OCI-LY7 (cell line): ENCODE measurements around the gene C9. TPM values are rescaled to one million over a fixed set of nuclear protein-coding genes. Genes with fewer than 3 reads are reported as not detected.

Experiments
- BruUV-seq: library from RNA; stranded (reverse); fragments of 400-500 nt; replicated peaks from 2 replicates; lab custom pipeline; 2021; lab: Mats Ljungman, UMichigan
- CTCF ChIA-PET: fragments of 300-600 bp; sonication (Branson Sonifier 250); formaldehyde crosslinking; loops from one replicate; lab custom pipeline; 2022; ENCODE audit warnings: antibody characterized with exemption; ENCODE audit not compliant: unreplicated experiment; lab: Charles Lee
- POLR2A ChIA-PET: fragments of 300-600 bp; sonication (Branson Sonifier 250); formaldehyde crosslinking; loops from one replicate; lab custom pipeline; 2022; ENCODE audit warnings: antibody characterized with exemption; lab: Charles Lee
- DNase-seq: peaks from one replicate; pipeline ENCODE4 v3.0.0-alpha.2; 2015; ENCODE audit warnings: low spot score
- H2AFZ ChIP-seq: fragments of 200-600 bp; sonication (generic), shearing (Covaris generic); 2 replicates; pipeline ENCODE4 v1.6.1; 2014; ENCODE audit warnings: mild to moderate bottlenecking, antibody characterized with exemption, low read length, moderate library complexity
- H3K27ac ChIP-seq: fragments of 200-600 bp; sonication (generic); 2 replicates; pipeline ENCODE4 v1.5.1; 2014; ENCODE audit warnings: mixed run types, low read depth, mild to moderate bottlenecking, moderate library complexity, low read length, inconsistent platforms; ENCODE audit not compliant: poor library complexity, severe bottlenecking
- H3K36me3 ChIP-seq: fragments of 200-600 bp; sonication (generic); 2 replicates; pipeline ENCODE4 v1.6.1; 2014; ENCODE audit warnings: mild to moderate bottlenecking, antibody characterized with exemption, low read length, moderate library complexity, mixed read lengths; ENCODE audit not compliant: insufficient read depth
- H3K4me1 ChIP-seq: fragments of 200-600 bp; sonication (generic); 2 replicates; pipeline ENCODE4 v1.5.1; 2014; ENCODE audit warnings: mild to moderate bottlenecking, low read length; ENCODE audit not compliant: insufficient read depth, poor library complexity, severe bottlenecking
- H3K4me2 ChIP-seq: fragments of 200-600 bp; sonication (generic); 2 replicates; pipeline ENCODE4 v1.6.1; 2014; ENCODE audit warnings: mild to moderate bottlenecking, low read length
- H3K4me3 ChIP-seq: fragments of 200-600 bp; sonication (generic); 2 replicates; pipeline ENCODE4 v1.5.1; 2014; ENCODE audit warnings: mild to moderate bottlenecking, low read depth, low read length; ENCODE audit not compliant: poor library complexity, severe bottlenecking
- H3K79me2 ChIP-seq: fragments of 200-600 bp; sonication (generic); 2 replicates; pipeline ENCODE4 v1.6.1; 2016; ENCODE audit warnings: low read depth, mild to moderate bottlenecking, low read length, moderate library complexity, mixed read lengths; ENCODE audit not compliant: insufficient read depth
- H3K9me2 ChIP-seq: fragments of 200-600 bp; sonication (generic); 2 replicates; pipeline ENCODE4 v1.6.1; 2016; ENCODE audit warnings: mild to moderate bottlenecking, low read length, mixed read lengths; ENCODE audit not compliant: insufficient read depth
- H3K9me3 ChIP-seq: fragments of 200-600 bp; sonication (generic); 2 replicates; pipeline ENCODE4 v1.6.1; 2014; ENCODE audit warnings: mild to moderate bottlenecking, mixed run types, low read length, mixed read lengths
- H4K20me1 ChIP-seq: fragments of 200-600 bp; sonication (generic); 2 replicates; pipeline ENCODE4 v1.6.1; 2014; ENCODE audit warnings: mild to moderate bottlenecking, antibody characterized with exemption, low read length, moderate library complexity, mixed read lengths; ENCODE audit not compliant: insufficient read depth
- EZH2phosphoT487 ChIP-seq: fragments of 200-600 bp; sonication (generic); IDR thresholded peaks from 2 replicates; pipeline ENCODE4 v1.6.1; 2018; ENCODE audit warnings: low read depth, borderline replicate concordance, mild to moderate bottlenecking, mixed run types, antibody characterized with exemption, low read length, moderate library complexity, mixed read lengths
- intact Hi-C: fragments of 100-400 bp; cut with micrococcal nuclease; formaldehyde crosslinking; loops from one replicate; pipeline ENCODE4 v1.10.0; 2022; ENCODE audit not compliant: unreplicated experiment
- total RNA-seq, 2 experiments: library from RNA; depleted of rRNA in 1 of 2; stranded (reverse); fragments of >200 nt in 1 of 2; shearing (Covaris generic) in 1 of 2; gene quantifications; 2 replicates each; pipeline ENCODE4 v1.2.3, GENCODE V29; 2014 to 2022
- TF ChIP-seq, protein P1 (sequence below): fragments of 200-600 bp; sonication (generic); conservative IDR thresholded peaks from 2 replicates; pipeline ENCODE4 v1.5.1; 2014; ENCODE audit warnings: mild to moderate bottlenecking, antibody characterized with exemption, low read length, moderate library complexity, mixed read lengths

Gene C9
- total RNA-seq, 2 experiments from 2014 or later, result not detected

DNA sequence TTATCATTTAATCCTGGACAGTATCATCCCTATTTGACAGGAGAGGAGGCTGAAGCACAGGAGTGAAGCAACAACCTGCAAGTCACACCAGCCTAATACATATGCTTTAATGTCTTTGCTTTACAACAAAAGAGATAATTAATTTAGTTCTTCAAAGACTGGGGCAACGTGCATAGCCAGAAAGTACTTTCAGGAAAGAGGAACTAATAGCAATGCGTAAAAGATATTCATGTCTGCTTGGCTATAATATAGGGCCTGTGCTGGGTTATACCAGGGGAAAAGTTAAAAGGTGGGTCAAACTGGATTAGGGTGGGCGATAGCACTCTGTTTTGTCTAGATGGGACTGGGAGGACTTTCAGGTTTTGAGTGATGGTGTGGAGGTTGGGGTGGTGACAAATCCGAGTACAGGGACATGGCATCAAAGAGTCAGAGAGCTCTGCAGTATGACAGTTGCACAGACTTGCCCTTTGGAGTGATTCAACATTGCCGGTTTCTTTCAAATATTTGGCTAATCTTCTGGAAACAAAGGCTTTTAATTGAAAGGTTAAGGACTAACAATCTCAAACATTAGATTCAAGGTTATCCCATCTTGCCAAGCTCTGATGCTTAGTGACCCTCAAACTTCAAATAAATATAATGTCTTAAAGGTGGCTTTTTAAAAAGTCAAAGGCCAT is 48.6 kb upstream of the C9 start:
- BruUV-seq, result no TSS peak
- intact Hi-C loops, result no loop called here
- Histone ChIP-seq H4K20me1 (no peaks in the 10 kb centered on the region), H3K4me3 (no peak overlapping the region), H3K4me2 (no peak overlapping the region), H3K9me2 (no peaks in the 10 kb centered on the region), H3K9me3 (no peaks in the 10 kb centered on the region), H2AFZ (no peak overlapping the region), H3K4me1 (no peaks in the 10 kb centered on the region), H3K27ac (no peak overlapping the region), H3K79me2 (no peaks in the 10 kb centered on the region), H3K36me3 (no peaks in the 10 kb centered on the region)
- no peak for DNase-seq
- ChIA-PET POLR2A (interaction anchor here (0.6 to 1.0 kb wide), 2 partner anchors 69 to 677 kb away, joined by 3 to 4 read pairs; no protein-coding TSS in a partner anchor), CTCF (no interaction called here)
- TF ChIP-seq EZH2phosphoT487, result no peak
- TF ChIP-seq, protein P1, sequence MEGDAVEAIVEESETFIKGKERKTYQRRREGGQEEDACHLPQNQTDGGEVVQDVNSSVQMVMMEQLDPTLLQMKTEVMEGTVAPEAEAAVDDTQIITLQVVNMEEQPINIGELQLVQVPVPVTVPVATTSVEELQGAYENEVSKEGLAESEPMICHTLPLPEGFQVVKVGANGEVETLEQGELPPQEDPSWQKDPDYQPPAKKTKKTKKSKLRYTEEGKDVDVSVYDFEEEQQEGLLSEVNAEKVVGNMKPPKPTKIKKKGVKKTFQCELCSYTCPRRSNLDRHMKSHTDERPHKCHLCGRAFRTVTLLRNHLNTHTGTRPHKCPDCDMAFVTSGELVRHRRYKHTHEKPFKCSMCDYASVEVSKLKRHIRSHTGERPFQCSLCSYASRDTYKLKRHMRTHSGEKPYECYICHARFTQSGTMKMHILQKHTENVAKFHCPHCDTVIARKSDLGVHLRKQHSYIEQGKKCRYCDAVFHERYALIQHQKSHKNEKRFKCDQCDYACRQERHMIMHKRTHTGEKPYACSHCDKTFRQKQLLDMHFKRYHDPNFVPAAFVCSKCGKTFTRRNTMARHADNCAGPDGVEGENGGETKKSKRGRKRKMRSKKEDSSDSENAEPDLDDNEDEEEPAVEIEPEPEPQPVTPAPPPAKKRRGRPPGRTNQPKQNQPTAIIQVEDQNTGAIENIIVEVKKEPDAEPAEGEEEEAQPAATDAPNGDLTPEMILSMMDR, result no peak

DNA sequence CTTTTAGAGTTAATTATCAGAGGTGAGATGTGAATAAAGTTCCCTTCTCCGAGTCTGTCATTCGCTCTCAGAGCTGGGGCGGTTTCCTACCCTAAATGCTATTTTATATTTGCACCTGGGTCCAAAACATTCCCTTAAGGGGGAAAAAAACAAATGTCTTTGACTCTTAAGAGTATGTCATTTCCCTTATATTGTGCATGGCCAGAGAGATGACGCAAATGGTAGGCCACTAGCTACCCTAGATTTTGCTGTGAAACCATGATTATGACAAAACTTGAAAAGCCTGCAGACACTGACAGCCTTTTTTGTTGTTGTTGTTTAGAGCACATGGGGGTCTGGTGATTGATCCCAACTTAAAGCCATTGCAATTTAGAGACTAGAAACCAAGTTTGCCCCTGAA is 47.7 kb upstream of the C9 start:
- TF ChIP-seq, protein P1, result no peak
- no peak for TF ChIP-seq EZH2phosphoT487
- Histone ChIP-seq H3K79me2 (no peaks in the 10 kb centered on the region), H3K4me2 (no peak overlapping the region), H3K4me3 (no peak overlapping the region), H3K4me1 (no peaks in the 10 kb centered on the region), H3K9me3 (no peaks in the 10 kb centered on the region), H2AFZ (no peak overlapping the region), H4K20me1 (no peaks in the 10 kb centered on the region), H3K36me3 (no peaks in the 10 kb centered on the region), H3K27ac (no peak overlapping the region), H3K9me2 (no peaks in the 10 kb centered on the region)
- ChIA-PET CTCF (no interaction called here), POLR2A (no interaction called here)
- intact Hi-C loops, result no loop called here
- no peak for DNase-seq
- no TSS peak for BruUV-seq

DNA sequence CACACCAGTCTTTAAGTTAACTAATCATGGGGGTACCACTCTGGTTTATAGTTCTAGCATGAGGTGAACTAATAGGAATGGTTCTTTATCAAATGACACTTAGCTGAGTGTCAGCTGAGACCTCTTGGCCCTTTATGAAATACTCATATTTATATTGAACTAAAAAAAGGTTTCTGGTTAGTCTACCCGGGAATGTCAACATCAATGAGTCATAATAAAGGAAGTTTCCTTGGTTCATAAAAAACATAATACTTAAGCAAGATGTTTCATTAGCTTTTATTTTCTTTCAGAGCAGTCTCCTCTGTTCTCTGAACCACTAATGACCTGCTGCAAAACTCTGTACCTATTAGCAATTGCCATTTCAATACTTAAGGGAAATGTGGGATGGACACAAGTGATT is 46.8 kb upstream of the C9 start:
- H2AFZ ChIP-seq, result no peak overlapping the region
- no peaks in the 10 kb centered on the region for H3K9me3 ChIP-seq
- no peaks in the 10 kb centered on the region for H3K79me2 ChIP-seq
- POLR2A ChIA-PET, result interaction anchor here (0.6 to 1.3 kb wide), 3 partner anchors 14 to 110 kb away, joined by 3 read pairs; no protein-coding TSS in a partner anchor
- TF ChIP-seq, protein P1, result no peak
- TF ChIP-seq EZH2phosphoT487, result no peak
- BruUV-seq, result no TSS peak
- intact Hi-C loops, result no loop called here
- no peaks in the 10 kb centered on the region for H3K9me2 ChIP-seq
- H3K4me3 ChIP-seq, result no peak overlapping the region
- no peaks in the 10 kb centered on the region for H3K4me1 ChIP-seq
- H4K20me1 ChIP-seq, result no peaks in the 10 kb centered on the region
- no peak for DNase-seq
- CTCF ChIA-PET, result no interaction called here
- no peaks in the 10 kb centered on the region for H3K36me3 ChIP-seq
- H3K27ac ChIP-seq, result no peak overlapping the region
- H3K4me2 ChIP-seq, result no peak overlapping the region
